Measurements from ENCODE around the gene PDE4D.
"Not testable (repeated sequence)": the region's sequence is repeated elsewhere in the genome, so short reads cannot be mapped to it uniquely, and the experiment has no call there.

PDE4D gene

DNA sequence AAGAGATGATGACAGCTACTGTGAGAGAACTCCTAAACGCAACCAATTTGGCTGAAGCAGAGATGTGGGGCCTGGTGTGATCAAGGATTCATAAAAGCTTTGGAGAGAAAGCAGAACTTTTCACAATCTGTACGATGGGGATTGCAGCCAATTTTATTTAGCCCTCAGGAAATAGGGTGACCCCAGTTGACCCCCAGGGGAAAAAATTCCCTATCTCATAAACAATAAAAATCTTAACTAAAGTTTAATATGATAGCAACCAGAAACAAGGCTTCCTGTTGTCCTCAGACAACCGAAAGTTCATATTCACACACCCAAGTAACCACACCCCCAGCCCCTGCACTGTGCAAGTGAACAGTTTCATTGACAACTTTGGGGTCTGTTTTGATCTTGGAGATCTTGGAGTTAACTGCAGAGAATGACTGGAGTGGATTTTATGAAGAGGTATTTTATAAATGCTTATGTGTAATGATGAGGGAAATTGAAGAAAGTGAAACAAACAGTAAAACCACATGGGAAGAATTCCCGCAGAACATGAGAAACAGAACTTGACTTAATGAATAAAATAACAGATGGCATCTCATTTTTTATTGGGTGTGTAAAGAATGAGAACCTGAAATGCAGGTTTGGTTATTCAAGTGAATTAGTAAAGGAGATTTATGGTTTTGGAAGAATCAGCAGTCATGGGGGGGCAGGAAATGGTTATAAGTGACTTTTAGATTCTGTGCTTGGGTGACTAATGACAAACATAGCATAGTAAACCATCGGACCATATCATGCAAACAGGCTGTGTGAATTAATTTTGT lies 94.5 kb downstream of the PDE4D start:
- DNase-seq = no peak

DNA sequence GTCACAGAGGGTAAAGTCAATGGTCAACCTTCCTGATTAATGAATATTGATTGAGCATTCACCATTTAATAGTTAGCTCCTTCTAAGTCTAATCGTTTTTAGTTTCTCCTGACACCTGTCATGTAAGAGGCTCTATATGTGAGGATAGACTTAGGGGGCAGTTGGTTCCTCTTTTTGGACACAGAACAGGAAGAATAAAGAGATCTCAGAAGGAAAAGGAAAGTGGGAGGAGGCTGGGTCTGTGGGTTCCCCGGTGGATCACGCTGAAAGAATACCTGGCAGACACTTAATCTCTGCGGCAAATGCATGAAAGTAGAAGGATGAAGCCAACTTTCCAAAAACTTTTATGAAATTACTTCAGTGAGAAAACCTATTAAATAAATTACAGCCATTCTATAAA lies 98.4 kb downstream of the PDE4D start:
- no peak for DNase-seq

DNA sequence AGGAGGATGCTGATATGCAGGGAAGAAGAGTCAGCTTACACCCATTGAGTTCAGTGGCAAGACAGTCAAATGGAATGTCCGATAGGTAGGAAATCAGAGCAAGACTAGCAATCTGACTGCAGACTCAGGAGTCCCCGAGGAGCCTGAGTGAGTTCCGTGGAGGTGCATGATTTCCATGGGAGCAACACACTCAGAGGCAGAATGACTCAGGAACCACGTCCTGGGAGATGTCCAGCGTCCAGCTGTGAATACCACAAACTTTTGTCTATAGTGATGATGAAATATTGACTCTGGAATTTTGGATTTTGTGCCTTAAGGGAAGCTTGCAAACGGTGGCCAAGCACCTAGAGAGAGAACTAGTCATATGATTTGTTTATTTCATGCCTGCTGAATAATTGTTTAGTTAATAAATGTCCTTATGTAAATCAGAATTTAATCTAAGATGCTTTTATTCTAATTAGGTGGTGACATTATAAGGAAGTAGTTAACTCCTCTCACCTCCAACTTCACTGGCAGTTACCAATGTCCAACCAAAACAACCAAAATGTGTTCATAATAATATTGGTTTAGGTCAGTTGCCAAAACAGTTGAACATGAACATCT lies 100.4 kb downstream of the PDE4D start:
- no peak for DNase-seq

DNA sequence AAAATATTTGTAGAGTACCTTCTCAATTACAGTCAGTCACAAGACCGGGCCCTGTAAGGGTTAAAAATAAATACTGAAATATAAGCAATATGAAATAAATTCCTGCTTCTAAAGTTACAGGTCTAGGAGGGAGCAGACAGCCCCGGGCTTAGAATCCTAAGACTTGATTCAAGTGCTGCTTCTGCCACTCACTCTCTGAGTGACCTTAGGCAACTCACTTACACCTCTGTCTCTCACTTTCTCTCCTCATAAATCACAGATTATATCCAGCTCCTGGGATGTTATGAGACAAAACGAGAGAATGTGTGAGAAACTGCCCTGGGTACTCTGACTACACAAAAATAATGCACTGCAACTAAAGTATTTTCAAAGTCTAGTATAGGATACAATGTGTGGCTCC lies 101.9 kb downstream of the PDE4D start:
- no peak for DNase-seq

DNA sequence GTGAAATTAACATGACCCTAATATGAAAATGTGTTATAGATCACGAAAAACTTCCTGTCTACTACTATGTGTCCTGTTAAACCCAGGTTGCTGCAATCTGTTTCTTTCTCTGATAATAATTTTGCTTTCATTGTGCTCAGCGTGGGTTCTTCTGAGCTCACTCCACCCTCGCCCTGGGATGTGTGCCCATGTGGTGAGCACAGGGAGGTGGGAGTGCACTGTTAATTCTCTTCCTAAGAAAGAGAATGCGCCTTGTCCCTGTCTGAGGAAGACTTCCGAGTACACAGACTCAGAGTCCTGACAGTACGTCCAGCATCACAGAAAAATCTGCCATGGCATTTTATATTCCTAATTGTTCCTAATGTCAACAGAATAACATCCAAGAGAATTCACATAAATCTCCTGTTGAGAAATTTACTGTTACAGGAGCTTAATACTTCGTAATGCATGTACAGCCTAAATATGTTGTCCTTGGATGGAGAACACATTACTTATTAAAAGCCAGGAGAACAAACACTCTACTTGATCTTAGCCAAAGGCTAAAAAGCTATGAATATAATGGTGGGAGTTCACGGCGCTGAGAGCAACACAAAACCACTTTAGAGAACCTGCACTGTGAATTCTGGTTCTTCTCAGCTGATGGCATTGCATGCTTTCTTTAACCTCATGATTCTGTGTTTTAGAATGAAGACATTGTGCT lies 102.6 kb downstream of the PDE4D start:
- no peak for DNase-seq

DNA sequence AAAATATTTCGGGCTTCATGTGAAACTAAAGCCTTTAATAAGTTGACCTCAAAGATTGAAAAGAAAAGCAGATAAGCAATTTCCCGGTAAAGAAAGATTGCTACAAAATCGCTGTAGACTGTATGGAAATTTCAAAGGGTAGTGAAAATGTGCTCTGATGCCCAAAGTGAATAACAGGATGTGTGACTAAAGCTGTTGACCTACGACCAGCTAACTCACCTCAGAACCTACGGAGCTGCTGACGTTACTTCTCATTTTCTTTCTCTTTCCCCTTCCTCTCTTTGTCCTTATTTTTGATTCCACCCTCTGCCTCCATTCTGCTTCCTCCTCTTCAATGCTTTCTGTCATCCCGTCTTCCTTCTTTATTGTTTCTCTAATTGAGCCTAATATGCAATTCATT lies 103.2 kb downstream of the PDE4D start:
- no peak for DNase-seq

DNA sequence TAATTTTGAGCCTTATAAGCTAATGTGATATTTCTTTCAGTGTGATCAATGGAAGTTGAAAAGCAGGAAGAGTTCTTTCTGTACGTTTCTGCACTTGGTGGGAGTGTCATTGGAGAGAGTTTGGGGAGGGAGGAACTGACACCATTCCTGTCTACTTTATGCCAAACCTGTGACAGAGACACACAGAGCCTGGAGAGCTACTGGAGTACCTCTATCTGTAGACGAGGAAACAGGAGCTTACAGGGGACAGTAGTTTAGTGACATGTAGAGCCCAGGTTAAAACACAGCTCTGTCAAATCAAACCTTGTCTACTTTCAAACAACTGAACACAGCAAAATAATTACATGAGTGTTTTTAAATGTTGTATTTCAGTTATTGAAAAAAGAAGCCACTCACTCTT lies 103.6 kb downstream of the PDE4D start:
- no peak for DNase-seq

DNA sequence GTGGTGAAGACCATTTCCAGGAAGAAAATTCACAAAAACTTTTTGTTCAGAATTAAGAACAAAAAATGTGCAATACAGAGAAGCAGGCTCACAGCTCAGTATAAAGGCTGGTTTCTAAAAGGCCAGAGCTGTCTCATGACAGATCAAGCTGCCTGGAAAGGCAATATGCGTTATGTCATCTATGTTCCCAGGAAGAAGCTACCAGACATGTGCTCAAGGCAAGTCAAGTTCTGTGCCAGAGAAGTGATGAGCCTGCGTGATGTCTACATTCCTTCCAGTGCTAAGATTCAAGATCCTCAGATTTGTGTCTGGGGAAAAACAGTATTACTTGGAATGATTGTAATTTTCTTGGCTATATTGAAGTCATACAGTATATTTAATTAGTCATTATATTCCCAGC lies 104.3 kb downstream of the PDE4D start:
- DNase-seq = no peak

DNA sequence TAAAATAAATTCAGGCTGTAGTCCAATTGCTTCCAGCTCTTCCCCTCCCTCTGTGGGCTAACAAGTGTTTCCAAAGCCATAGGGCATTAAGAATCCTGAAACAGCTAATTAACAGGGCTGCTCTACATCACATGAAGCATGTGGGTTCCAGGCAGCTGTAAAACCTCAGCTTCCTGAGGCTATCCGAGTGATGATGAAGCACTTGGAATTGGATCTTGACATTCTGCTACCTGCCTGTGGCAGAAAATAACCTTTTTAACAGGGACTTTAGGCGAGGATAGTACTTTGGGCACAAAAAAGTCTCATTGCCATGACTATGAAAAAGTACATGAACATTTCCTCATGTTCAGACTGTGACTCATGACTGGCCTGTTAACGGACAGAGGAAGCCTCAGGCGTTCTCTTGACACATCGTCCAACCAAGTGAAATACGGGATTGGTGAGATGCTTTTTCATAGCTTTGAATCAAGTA lies 107.2 kb downstream of the PDE4D start:
- no peak for DNase-seq

DNA sequence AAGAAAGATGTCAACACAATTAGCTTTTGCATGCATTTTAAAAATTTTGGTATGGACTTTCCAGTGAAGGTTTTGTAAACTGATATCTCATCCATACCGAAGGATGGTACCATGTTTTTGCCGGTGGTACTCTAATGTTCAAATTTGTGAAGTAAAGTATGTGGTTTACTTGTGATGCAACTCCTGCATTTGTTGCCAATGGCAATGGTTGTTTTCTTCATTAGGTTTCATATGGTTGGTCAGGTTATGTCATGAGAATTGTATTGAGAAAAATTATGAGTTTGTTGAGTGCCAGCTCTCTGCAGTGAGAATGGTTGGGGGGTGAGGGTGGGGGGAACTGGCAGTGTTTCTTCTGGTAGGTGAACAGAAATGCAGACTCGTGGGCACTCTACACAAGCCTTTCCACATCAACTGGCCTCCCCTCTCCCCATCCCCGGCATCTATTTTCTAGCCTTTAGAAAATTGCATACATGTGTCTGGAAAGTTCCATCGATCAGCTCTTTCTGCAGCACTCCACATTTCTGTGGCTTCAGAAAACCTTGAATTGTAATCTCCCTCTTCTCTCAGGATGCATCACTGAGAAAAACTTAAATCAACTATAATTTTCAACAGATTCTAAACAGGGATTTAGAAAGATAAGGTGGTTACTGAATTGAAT lies 107.7 kb downstream of the PDE4D start:
- no peak for DNase-seq

DNA sequence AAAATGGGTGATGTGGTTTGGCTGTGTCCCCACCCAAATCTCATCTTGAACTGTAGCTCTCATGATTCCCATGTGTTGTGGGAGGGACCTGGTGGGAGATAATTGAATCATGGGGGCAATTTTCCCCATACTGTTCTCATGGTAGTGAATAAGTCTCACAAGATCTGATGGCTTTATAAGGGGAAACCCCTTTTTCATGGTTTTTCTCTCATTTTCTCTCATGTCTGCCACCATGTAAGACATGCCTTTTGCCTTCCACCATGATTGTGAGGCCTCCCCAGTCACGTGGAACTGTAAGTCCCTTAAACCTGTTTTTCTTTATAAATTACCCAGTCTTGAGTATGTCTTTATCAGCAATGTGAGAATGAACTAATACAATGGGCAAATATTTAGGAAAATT lies 108.8 kb downstream of the PDE4D start:
- DNase-seq = not testable (repeated sequence)

DNA sequence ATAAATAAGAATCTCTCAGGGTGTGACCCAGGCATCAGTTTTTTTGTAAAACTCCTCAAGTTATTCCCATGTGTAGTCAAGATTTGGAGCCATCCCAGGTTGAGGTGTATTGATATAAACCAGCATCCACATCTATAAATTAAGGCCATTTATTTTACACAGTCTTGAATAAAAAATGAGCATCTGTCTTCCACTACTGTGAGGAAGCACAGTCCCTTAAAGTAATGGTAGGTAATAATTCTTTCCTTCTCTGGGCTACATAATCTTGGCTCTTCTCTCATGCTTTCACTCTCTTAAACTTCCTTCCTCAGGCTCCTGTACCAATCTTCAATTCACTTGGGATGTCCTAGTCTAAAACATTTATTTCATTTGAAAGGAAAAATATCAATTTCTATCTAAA lies 110.3 kb downstream of the PDE4D start:
- DNase-seq = no peak

DNA sequence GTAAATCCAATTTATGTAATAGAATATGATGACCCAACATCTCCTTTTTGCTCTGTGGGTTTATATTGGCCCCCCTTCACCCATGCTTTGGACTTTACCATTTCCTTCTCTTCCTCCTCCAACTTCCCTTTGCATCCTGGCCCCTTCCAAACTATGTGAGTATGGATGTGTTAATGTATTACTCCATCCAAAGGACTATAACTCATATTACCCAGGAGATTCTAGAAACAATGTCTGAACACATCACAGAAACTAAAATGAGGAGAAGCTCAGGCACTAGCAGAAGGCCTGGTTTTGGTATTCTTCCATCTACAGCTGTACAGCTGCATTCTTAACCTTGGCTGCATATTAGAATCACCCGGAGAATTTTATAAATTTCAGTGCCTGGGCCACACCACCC lies 110.7 kb downstream of the PDE4D start:
- DNase-seq = no peak

DNA sequence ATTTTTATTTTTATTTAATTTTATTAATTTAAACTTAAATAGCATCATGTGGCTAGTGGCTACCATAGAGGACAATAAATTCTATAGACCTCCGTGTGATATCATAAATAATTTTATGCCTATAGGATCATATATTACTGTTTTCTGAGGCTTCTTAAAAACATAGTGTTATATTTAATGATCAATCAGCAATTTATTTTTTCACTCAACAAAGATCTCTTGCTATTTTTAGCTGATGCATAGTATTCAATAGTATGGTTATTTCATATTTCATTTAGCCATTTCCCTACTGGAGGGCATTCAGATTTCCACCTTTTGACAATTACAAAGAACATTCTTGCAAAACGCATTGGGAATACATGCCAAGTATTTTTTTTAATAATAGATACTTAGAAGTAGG lies 114.1 kb downstream of the PDE4D start:
- DNase-seq = no peak

DNA sequence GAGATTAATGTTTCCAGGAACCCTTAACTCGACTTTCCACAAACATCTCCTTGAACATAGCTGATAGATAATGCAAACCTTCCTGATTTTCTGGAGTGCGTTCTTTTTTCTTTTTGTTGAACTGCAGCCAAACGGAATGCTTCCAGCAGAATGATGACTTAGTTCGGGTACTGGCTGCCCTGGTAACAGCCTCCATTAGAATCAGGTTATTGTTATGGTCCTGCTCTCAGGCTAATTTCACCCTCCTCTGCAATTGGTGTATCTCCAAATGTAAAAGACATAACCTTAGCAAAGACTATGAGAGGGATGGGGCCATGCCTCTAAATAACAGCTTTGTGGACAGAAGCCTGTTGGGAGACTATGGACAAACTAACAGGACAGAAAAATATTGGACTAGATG lies 116.5 kb downstream of the PDE4D start:
- DNase-seq = no peak

DNA sequence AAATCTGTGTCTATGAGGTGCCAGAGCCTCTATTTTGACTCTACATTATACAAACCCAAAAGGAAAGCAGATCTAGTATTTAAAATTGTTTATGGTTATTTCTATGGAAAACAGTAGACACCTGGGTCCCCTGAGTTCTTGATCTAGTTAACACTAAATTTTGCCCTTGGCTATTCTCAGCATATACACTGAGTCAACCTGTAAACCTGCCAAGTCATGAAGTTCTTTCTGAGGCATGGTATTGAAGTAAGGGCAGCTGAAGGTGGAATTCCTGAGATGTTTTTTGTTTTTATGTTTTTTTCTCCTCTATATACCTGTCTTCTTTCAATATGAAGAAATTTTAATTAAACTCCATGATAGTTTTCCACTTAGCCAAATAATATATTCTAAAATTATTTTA lies 120.2 kb downstream of the PDE4D start:
- DNase-seq = no peak

DNA sequence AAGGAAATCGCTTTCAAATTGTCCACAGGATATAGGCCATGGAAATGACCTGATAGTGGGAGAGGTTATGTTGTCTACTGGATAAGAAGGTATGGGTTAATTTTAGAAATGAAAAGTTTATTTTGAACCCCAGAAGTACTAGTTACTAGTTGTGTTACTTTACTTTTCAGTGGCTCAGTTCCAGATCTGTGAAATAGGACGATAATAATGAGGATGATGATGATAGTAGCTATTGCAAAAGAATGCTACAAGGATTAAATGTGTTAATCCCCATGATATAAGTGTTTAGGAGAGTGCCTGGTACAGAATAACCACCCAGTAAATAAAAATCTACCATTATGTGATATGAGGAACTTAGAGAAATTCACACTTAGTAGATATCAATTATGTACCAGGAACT lies 120.8 kb downstream of the PDE4D start:
- no peak for DNase-seq

DNA sequence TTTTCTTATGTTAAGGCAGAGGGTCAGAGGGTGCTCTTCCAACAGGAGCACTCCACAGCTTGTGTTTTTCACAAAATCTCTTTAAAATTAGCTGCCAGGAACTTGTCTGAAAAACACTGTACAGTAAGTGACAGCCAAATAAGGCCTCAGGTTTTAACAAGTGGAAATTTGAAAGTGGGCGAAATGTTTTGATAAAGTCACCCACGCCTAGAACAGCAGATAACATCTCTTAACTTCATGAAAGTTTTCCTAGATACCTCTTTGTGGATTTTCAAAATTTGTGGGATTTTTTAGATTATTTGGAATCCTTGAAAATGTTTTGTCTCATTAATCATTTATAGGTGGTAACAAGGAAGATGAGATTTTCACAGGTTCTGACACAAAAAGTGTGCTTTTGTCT lies 121.3 kb downstream of the PDE4D start:
- DNase-seq = no peak

DNA sequence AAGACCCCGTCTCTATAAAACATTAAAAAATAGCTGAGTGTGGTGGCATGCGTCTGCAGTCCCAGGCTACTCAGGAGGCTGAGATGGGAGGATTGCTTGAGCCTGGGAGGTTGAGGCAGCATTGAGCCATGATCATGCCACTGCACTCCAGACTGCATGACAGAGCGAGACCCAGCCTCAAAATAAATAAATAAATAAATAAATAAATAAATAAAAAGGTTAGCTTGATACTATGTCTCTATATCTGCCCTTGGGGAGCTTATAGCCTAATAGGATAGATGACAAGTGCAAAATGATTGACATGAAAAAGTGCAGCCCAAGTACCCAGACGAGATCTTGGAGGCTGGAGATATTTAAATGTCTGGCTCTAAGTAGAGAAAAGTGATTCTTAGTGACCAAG lies 122.6 kb downstream of the PDE4D start:
- DNase-seq = no peak

DNA sequence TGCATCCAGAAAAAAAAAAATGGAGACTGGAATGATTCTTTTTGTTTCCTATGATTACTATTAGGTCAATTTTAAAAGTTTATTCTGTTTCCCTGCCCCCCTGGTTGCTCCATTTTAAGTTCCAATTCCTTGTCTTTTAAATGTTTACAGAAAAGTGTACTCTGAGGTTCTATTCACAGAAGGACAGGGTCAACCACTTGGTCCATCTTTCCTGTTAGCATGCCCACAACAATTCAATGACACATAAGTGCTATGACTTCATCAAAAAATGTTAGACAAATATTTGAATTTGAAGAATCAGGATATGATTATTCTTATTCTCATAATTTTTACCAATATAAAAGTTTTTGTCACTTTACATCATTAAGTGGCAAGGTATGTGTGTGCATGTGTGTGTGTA lies 123.7 kb downstream of the PDE4D start:
- DNase-seq = no peak

DNA sequence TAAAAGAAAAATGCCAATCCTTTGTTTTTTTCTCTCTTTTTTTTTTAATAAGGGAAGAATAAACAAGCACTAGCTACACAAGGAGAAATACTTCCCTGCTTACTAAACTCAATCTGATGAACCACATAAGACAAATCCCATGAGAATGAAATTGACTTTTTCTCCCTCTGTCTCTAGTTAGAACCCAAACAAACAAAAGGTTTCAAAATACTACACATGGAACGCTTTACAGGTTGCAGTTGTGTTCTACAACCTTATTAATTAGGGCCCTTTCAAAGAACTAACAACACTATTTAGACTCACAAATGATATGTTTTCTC lies 124.5 kb downstream of the PDE4D start:
- no peak for DNase-seq

DNA sequence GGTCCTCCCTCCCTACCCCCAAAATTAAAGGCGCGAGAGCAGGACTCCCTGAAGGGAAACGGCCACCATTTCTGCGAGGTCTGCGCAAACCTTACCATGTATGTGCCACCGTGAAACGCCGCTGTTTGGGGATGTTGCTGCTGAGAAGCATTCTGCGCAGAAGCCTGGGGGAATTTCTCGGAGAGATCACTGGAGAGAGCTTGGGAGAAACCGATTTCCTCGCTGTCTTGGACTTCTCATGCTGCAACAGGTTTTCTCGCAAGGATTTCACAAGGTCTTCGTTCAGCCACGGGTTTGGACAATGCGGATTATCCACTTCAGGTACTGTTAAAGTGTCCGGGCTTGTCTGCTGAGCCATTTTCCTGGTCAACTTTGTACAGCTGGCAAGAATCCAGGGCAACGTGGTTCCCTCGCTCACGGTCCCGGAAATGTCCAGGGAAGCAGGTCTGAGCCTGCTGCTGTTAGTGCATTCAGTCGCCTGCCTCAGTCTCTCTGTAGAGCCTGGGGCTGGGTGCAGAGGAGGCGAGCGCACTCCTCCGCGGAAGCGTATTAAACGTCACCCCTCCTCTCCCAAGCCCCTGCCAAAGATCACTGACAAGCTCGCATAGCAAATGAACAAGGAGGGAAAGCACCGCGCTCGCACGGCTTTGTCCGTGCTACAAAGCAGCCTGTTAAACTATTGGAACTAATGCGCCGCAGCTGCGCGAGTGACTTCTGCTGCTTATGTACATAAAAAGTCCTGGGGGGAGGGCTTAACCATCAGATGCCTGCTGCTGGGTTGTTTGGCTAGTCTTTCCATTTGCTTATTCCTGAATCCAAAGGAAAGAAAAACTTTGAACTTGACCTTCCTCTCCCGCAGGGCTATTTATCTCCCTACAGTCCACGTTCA lies 125.1 kb downstream of the PDE4D start:
- DNase-seq = no peak

DNA sequence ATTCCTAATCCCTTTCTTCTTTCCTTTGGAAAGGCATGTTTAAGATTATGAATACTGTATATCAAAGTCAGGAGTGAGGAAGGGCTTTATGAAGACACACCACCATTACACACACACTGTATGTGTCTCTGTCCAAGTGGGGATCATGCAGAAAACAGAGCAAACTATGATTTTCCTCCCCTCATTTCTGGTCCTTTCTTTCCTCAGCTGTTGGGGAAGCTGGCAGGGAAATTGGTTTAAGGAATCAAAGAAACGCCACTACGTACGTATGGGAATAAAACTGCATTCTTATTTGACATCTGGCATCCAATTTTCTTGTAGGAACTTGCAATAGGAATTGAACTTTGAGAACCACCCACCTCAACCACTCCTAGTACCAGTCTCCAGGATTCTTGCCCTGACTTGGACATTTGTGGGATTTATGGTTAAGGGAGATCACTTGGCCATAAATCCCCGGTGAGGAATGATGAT lies 125.8 kb downstream of the PDE4D start:
- no peak for DNase-seq

All from 8988T (cell line).